D721Med (cell line): Measurements from ENCODE around the gene RAB38.

Experiments
- DNase-seq: peaks from one replicate; pipeline ENCODE4 v3.0.0; 2011; ENCODE audit warnings: low spot score; ENCODE audit not compliant: insufficient read length
- FAIRE-seq: peaks from 2 replicates; lab custom pipeline; 2011; peaks lifted over from hg19 to GRCh38; lab: Jason Lieb, UNC
- CTCF ChIP-seq: IDR thresholded peaks from 2 replicates; pipeline ENCODE4 v1.5.1; 2012; ENCODE audit warnings: mild to moderate bottlenecking, control low read depth; ENCODE audit not compliant: insufficient read depth; ENCODE audit errors: missing control alignments

The RAB38 gene

GRCh38 chr11:88183233-88183632 lies 8.0 kb upstream of the RAB38 start:
- DNase-seq (no peak), FAIRE-seq (no peak)
- TF ChIP-seq CTCF, result no peak

GRCh38 chr11:88181776-88182175 lies 6.5 kb upstream of the RAB38 start:
- no peak for FAIRE-seq
- no peak for TF ChIP-seq CTCF
- no peak for DNase-seq

- no peak for TF ChIP-seq CTCF
- no peak for DNase-seq
- no peak for FAIRE-seq
Observed at GRCh38 chr11:88179971-88180629, 4.9 kb upstream of the RAB38 start.

GRCh38 chr11:88179141-88179540 lies 3.9 kb upstream of the RAB38 start:
- no peak for DNase-seq
- no peak for FAIRE-seq

GRCh38 chr11:88178191-88178590 lies 2.9 kb upstream of the RAB38 start:
- no peak for TF ChIP-seq CTCF
- DNase-seq (no peak), FAIRE-seq (no peak)

More at GRCh38 chr11:88179141-88179540, 3.9 kb upstream of the RAB38 start:
- TF ChIP-seq CTCF, result no peak

GRCh38 chr11:88175569-88176075 lies 379 bp upstream of the RAB38 start:
- FAIRE-seq, result no peak
- no peak for DNase-seq
- no peak for TF ChIP-seq CTCF

GRCh38 chr11:88173956-88174355 lies 1.3 kb downstream of the RAB38 start:
- no peak for DNase-seq
- FAIRE-seq, result no peak
- TF ChIP-seq CTCF, result no peak
